ENCODE measurements around the gene CORO6. TPM values are rescaled to one million over a fixed set of nuclear protein-coding genes. Genes with fewer than 3 reads are reported as not detected.

Gene CORO6
- total RNA-seq, 4 donors from 2014 or later = 34.5 to 139 (median 83.1) TPM

DNA sequence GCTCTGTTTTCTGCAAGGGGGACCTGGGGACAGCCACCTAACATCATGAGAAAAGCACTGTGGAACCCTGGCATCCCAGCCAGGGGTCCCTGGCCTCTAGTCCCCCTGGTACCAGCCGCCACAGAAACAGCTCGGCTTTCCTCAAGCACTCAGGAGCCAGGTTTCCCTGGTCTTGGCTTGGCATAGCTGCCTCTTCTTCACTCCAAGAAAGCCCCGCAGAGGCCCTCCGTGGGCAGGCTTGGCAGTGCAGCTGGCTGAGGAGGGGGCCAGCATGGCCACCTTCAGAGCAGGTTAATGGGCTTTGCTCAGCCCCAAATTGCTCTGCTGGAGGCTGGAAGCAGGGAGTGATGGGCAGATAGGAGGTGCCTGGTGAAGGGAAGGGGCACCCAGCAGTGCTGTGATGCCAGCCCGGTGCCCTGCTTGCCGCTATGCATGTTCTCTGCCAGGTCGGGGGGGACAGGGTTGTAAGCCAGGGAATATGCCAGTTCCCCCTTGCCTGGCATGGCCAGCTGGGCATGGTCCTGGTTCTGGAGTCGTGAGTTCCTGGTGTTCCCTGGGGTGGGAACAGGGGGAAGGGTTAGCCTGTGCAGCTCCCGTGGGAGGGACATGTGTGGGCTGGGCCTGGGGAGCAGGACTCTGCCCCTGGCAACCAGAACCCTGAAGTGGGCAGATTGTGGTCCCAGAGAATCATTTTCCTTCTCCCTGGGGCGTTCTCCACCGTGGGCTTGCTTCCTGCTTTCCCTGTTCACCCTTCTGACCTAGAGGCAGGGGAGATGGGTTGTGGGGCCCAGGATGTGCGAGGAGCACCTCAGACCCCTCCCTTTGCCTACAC, 26.6 kb downstream of the CORO6 start:
- no peak for DNase-seq (ENCODE audit: low spot score in 2 of 2)
- Histone ChIP-seq H3K27ac (peak overlapping the region in 3 of 4 donors; percentile 47 to 80 (median 53)), H3K4me1 (peaks cover 0 to 67% (median 41%) of the 10 kb centered on the region in 4 donors), H3K36me3 (no peaks in the 10 kb centered on the region), H3K4me3 (no peak overlapping the region), H3K27me3 (no peaks in the 10 kb centered on the region), H3K9me3 (no peaks in the 10 kb centered on the region)
- TF ChIP-seq EP300 (IDR thresholded peaks at IDR 0.05) (no peak), POLR2A (IDR thresholded peaks at IDR 0.05) (no peak)
- TF ChIP-seq, protein P1, sequence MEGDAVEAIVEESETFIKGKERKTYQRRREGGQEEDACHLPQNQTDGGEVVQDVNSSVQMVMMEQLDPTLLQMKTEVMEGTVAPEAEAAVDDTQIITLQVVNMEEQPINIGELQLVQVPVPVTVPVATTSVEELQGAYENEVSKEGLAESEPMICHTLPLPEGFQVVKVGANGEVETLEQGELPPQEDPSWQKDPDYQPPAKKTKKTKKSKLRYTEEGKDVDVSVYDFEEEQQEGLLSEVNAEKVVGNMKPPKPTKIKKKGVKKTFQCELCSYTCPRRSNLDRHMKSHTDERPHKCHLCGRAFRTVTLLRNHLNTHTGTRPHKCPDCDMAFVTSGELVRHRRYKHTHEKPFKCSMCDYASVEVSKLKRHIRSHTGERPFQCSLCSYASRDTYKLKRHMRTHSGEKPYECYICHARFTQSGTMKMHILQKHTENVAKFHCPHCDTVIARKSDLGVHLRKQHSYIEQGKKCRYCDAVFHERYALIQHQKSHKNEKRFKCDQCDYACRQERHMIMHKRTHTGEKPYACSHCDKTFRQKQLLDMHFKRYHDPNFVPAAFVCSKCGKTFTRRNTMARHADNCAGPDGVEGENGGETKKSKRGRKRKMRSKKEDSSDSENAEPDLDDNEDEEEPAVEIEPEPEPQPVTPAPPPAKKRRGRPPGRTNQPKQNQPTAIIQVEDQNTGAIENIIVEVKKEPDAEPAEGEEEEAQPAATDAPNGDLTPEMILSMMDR (IDR thresholded peaks at IDR 0.05) = no peak
- WGBS, 2 donors = 47 to 52% methylated on average over 10 to 12 of the region's 12 CpGs

DNA sequence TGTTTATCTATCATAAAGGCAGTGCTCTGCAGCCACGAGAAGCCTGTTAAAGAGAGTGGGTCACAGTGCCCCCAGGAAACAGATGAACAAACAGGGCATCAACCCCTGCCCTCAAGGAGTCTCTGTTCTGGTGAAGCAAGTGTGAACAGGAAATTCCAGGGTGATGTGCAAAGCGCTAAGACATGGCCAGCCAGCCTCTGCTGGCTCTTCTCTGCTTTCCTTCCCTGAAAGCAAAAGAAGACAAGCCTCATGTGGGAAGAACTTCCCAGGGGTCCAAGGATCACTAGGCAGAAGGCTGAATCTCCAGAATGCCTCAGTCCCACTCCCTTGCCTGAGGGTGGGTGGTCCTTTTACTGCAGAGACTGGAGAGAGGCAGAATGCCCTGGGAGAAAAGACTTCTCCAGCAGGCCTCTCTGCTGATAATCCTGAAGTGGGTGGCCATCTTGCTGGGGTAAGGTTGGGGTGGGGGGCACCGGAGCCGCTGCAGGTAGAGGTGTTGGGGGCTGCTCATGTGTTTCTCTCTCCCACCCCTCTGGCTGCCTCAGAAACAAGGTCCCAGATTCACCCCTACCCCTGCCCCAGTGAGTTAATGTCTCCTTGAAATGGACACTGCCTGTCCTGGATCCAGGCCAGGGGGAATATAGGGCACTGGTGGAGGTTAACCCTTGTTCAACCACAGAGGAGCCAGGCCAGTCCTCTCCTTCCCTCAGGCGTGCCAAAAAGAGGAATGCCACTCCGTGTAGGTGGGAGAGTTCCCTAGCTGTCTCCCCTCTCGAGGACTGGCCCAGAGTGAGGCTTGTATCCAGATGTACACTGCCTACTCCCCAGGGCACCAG, 27.4 kb downstream of the CORO6 start:
- 55 to 67% methylated on average over 6 to 7 of the region's 7 CpGs for WGBS, 2 donors
- Histone ChIP-seq H3K27ac (peak overlapping the region in 3 of 4 donors; percentile 47 to 80 (median 73)), H3K27me3 (no peaks in the 10 kb centered on the region), H3K4me3 (no peak overlapping the region), H3K9me3 (no peaks in the 10 kb centered on the region), H3K4me1 (peaks cover 0 to 75% (median 49%) of the 10 kb centered on the region in 4 donors), H3K36me3 (no peaks in the 10 kb centered on the region)
- DNase-seq (ENCODE audit: low spot score in 2 of 2) = no peak
- TF ChIP-seq EP300 (IDR thresholded peaks at IDR 0.05) (no peak), POLR2A (IDR thresholded peaks at IDR 0.05) (no peak)
- TF ChIP-seq, protein P1 (IDR thresholded peaks at IDR 0.05) = no peak

DNA sequence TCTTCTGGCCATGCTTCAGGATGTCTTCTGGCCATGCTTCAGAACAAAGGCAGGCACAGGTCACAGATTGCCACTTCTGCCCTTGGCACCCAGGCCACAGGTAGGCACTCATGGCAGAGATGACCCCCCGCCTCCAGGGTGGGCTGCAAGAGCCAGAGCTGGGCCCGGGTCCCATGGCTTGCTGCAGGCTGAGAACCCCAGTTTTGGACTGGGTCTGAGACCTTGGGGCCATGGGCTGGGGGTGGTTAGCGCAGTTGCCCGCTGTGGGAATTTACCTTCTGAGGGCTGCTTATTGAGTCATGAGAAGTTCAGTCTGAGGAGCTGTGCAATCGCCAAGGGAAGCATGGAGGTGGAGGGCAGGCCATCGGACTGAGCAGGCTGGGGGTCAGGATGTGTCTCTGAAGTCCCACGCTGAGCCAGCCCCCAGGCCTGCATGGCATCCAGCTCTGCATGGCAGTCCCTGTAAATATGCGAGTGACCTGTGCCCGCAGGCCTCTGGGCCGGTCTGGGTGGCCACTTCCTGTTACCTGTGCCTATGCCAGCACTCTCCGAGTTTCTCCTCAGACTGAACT, 28.1 kb downstream of the CORO6 start:
- Histone ChIP-seq H3K27ac (peak overlapping the region in 2 of 4 donors; percentile 73 to 80), H3K27me3 (no peaks in the 10 kb centered on the region), H3K4me1 (peaks cover 0 to 83% (median 56%) of the 10 kb centered on the region in 4 donors), H3K4me3 (peak overlapping the region in 3 of 4 donors; percentile 39 to 96 (median 66)), H3K36me3 (no peaks in the 10 kb centered on the region), H3K9me3 (no peaks in the 10 kb centered on the region)
- WGBS, 2 donors = 79 to 85% methylated on average over 9 to 11 of the region's 11 CpGs
- no peak for DNase-seq (ENCODE audit: low spot score in 2 of 2)
- TF ChIP-seq POLR2A (IDR thresholded peaks at IDR 0.05) = no peak
- TF ChIP-seq EP300 (IDR thresholded peaks at IDR 0.05) = no peak
- TF ChIP-seq, protein P1 (IDR thresholded peaks at IDR 0.05) = no peak

DNA sequence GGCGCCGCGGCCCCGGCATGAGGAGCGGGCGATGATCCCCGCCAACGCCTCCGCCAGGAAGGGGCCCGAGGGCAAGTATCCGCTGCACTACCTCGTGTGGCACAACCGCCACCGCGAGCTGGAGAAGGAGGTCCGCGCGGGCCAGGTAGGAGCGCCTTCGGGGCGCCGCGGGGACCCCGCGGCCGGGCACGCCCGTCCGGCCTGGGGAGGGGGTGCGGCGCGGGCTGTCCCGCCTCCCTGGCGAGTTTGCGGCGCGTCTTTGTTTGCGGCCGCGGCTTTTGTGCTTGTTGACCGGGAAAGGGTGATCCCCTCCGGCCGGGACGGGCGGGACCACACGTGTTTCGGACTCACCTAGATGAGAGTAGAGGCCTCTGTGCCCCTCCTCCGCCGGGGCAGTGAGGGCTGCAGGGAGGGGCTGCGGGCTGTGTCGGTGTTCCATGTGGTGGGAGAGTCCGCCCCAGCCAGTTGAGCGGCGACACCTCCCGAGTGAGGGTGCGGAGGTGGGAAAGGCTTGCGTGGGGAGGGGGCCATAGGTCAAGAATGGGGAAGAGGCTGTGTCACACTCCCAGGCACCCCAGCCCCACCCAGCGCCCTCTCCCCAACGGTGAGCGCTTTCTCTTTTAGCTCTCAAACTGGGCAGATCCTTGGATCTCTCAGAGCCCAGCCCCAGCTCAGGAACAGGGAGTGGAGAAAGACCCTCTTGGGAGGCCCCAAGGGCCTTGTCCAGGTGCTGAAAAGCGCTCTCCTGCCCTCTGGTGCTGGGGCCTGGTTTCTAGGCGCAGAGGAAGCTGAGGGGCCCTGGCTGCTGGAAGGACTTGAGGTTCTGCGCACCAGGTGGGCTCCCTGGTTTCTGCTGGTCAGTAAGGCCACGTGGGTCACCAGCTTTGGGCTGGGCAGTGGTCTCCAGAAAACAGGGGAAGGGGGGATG, 28.9 kb downstream of the CORO6 start:
- Histone ChIP-seq H3K27ac (peak overlapping the region; percentile 50 to 80 (median 74)), H3K4me1 (peaks cover 0 to 83% (median 56%) of the 10 kb centered on the region in 4 donors), H3K4me3 (peak overlapping the region; percentile 39 to 96 (median 70)), H3K9me3 (no peaks in the 10 kb centered on the region), H3K27me3 (no peaks in the 10 kb centered on the region), H3K36me3 (no peaks in the 10 kb centered on the region)
- 11 to 20% methylated on average over 9 to 35 of the region's 64 CpGs for WGBS, 2 donors
- no peak for TF ChIP-seq POLR2A (IDR thresholded peaks at IDR 0.05)
- TF ChIP-seq EP300 (IDR thresholded peaks at IDR 0.05) = no peak
- TF ChIP-seq, protein P1 (IDR thresholded peaks at IDR 0.05) = peak in 1 of 5 experiments; percentile 26
- DNase-seq (ENCODE audit: low spot score in 2 of 2) = no peak
